Bronchial epithelial cell (primary cell): ENCODE results near the gene LSMEM2. TPM values are rescaled to one million over a fixed set of nuclear protein-coding genes. Genes with fewer than 3 reads are reported as not detected.
"Not testable (repeated sequence)": the region's sequence is repeated elsewhere in the genome, so short reads cannot be mapped to it uniquely, and the experiment has no call there.

Experiments used
- DNase-seq: peaks from one replicate; pipeline ENCODE4 v3.0.0-alpha.2; 2010; ENCODE audit warnings: low read depth
- FAIRE-seq: peaks from 2 replicates; lab custom pipeline; 2011; peaks lifted over from hg19 to GRCh38; lab: Jason Lieb, UNC
- H3K27me3 ChIP-seq: 2 replicates; pipeline ENCODE4 v1.5.1; 2011; ENCODE audit warnings: low read length; ENCODE audit not compliant: control insufficient read depth, insufficient read depth
- H3K36me3 ChIP-seq: 2 replicates; pipeline ENCODE4 v1.5.1; 2011; ENCODE audit warnings: low read length; ENCODE audit not compliant: control insufficient read depth, insufficient read depth
- H3K4me3 ChIP-seq: 2 replicates; pipeline ENCODE4 v1.5.1; 2011; ENCODE audit warnings: mild to moderate bottlenecking, low read depth, low read length, control low read depth
- CTCF ChIP-seq: IDR thresholded peaks from 2 replicates; pipeline ENCODE4 v1.5.1; 2011; ENCODE audit warnings: mild to moderate bottlenecking, moderate library complexity, low read length, control low read depth, inconsistent platforms; ENCODE audit not compliant: insufficient read depth, severe bottlenecking
- total RNA-seq: library from RNA; depleted of rRNA; stranded (reverse); fragments of >200 nt; gene quantifications from 2 replicates; pipeline ENCODE4 v1.2.1, GENCODE V29; 2014

LSMEM2 gene
- total RNA-seq, 1 donor from 2014 or later: not detected

- Histone ChIP-seq H3K27me3 (no peaks in the 10 kb centered on the region), H3K36me3 (no peaks in the 10 kb centered on the region), H3K4me3 (no peak overlapping the region)
- no peak for TF ChIP-seq CTCF
- FAIRE-seq (no peak), DNase-seq (no peak)
Measured at GRCh38 chr3:50276762-50277101, 2.2 kb upstream of the LSMEM2 start.

- DNase-seq: no peak
- Histone ChIP-seq H3K4me3 (no peak overlapping the region), H3K36me3 (no peaks in the 10 kb centered on the region), H3K27me3 (no peaks in the 10 kb centered on the region)
- no peak for TF ChIP-seq CTCF
- peak; percentile 80 for FAIRE-seq
Measured at GRCh38 chr3:50278123-50278879, 586 bp upstream of the LSMEM2 start.

DNA sequence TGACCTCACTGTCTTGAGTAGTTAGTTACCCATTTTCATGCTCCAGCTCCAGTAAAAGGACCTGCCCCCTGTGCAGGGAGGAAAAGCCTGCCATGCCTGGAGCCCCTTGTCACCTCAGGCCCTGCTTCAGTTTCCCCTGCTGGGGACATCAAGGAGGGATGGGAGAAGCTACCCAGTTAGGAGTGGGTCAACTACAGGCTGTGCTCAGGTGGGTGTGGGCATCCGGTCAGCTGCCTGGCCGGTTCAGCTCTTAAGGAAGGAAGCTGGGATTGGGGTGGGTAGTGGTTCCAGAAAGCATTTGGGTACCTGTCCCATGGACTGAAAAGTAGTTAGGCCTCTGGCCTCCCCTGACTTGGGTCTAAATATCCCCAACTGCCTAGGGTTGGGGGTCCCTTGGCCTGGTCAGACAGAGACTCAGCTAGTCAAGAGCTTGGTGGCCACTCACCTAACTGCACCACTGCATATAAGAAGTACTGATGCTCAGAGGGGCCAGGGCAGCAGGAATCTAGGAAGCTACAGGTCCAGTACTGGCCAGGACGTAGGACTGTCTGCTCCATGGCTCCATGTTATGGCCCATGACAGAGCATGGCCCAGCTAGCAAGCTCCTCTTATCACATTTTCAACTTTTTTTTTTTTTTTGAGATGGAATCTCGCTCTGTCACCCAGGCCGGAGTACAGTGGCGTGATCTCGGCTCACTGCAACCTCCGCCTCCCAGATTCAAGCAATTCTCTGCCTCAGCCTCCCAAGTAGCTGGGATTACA lies 549 bp downstream of the LSMEM2 start:
- no peak for FAIRE-seq
- no peak for TF ChIP-seq CTCF
- H3K4me3 ChIP-seq: no peak overlapping the region

DNA sequence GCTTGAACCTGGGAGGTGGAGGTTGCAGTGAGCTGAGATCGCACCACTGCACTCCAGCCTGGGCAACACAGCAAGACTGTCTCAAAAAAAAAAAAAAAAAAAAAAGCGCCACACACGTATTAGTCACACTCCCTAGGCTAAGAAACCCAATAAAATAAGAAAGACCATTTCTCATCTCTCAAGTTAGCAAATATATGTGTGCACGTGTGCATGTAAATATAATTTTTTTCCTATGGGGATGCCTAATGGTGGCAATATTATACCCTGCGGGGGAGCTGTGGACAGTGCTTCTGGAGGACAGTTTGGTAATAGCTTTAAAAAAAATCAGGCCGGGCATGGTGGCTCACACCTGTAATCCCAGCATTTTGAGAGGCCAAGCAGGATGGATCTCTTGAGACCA lies 5.2 kb downstream of the LSMEM2 start:
- peaks cover 19% of the 10 kb centered on the region for H3K36me3 ChIP-seq
- FAIRE-seq, DNase-seq, H3K4me3 ChIP-seq, H3K27me3 ChIP-seq: not testable (repeated sequence)

More for the DNA sequence above, 549 bp downstream of the LSMEM2 start:
- no peaks in the 10 kb centered on the region for H3K27me3 ChIP-seq
- DNase-seq: no peak
- no peaks in the 10 kb centered on the region for H3K36me3 ChIP-seq

- FAIRE-seq (no peak), DNase-seq (no peak)
- TF ChIP-seq CTCF: no peak
- Histone ChIP-seq H3K4me3 (no peak overlapping the region), H3K27me3 (no peaks in the 10 kb centered on the region), H3K36me3 (peaks cover 34% of the 10 kb centered on the region)
Measured at GRCh38 chr3:50286322-50287227, 7.7 kb downstream of the LSMEM2 start.
